GM19035 (cell line): ENCODE data around the gene BLCAP.
"Not testable (repeated sequence)": the region's sequence is repeated elsewhere in the genome, so short reads cannot be mapped to it uniquely, and the experiment has no call there.

Experiments
- ATAC-seq: cut with Tn5 transposase; IDR thresholded peaks from one replicate; pipeline ENCODE4 v1.9.1; 2021; ENCODE audit not compliant: unreplicated experiment

BLCAP gene, protein sequence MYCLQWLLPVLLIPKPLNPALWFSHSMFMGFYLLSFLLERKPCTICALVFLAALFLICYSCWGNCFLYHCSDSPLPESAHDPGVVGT

DNA sequence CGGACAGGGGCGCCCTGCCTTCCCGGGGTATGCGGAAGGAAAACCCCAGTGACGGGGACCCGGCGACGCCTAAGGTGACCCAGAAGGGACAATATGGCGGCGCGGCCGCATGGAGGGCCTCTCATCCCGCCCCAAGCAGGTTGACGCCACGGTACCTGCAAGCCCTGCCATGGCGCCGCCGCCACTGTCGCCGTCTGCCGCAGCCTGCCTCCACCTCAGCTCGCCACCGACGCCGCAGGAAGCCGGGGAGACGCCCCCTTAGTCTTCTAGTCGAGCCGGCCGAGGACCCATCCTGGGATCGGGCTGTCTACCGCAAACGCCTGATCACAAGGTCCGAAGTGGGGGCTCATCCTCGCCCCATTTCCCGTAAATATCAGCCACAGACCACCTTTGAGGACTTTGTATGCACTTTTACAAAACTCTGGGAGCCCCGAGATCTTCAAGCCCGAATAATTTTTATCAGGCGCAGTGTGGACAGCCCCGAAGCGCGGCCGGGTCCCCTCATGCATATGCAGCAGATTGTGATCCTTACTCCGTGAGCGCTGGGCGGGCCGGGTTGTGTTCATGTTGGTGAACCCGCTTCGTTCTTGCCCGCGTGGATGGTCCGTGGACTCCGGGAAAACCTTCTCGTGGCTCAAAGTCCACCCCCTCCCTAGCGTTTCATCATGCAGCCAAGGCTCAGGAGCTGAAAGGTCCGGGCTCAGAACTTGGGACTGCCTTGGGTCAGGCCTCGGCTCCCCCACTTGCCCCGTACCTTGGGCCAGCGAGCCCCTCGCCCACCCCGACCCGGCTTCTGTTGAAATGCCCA is at the start of gene BLCAP:
TSS of gene BLCAP (minus strand) at position 239 of the 808 bp plus-strand sequence. CDS start 8,702 bp downstream, outside the sequence.
- ATAC-seq, result peak; percentile 86

DNA sequence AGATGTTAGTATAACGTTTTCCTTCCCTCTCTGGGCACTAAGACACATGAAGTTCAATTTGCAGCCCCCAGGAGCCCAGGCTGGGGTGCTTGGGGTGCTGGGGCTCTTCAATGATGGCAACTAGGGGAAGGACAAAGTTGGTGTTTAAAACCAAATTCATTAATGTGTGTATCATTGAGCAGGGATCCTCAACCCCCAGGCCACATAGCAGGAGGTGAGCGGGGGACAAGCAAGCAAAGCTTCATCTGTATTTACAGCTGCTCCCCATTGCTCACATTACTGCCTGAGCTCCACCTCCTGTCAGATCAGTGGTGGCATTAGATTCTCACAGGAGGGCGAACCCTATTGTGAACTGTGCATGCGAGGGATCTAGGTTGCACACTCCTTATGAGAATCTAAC is 49.8 kb upstream of the BLCAP start:
- not testable (repeated sequence) for ATAC-seq

DNA sequence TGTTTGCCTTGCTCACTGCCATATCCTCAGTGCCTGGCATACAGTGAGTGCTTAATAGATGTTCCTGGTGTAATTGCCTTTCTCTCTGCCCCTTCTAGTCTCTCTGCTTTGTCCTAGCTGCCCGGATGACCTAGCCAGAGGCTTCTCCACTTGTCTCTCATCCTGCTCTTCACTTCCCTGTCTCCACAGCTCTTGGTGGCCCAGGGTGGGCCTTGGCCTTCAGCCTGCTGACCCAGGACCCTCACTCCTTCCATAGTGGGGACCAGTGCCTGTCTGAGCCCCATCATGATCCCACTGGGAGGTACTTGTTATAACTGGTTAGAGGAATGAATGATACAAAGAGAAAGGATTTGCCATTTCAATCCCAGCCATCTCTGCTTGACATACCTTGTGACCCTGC is 49.2 kb upstream of the BLCAP start:
- no peak for ATAC-seq

- ATAC-seq, result no peak
Observed at GRCh38 chr20:37575884-37576283, 48.2 kb upstream of the BLCAP start.

DNA sequence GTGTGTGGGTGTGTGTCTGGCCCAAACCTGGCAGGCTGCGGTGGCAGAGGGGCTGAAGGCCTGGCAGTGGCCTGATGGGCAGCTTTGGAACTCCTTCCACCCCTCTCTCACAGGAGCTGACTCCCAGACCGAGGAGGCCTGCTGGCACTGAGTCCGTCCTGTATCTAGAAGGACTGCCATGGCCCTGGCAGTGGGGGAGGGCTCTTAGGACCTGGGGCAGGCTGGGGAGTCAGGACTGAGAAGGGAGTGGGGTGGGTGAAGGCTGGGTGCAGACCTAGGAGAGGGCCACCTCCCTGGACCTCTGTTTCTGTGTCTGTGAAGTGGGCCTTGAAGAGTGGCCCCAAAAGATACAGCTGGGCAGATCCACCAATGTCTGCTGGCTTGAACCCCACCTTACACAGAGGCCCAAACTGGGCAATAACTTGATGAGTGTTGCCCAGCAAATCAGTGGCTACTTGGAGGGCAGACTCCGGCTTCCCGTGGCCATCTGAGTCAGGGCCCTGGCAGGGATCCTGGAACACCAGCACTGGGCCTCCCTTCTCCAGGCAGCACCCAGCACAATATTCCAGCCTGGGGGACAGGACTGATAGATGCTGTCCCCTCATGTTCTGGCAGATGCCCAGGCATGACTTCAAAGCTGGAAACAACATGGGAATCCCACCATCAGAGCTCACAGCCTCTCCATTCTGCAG is 46.7 kb upstream of the BLCAP start:
- ATAC-seq, result no peak

DNA sequence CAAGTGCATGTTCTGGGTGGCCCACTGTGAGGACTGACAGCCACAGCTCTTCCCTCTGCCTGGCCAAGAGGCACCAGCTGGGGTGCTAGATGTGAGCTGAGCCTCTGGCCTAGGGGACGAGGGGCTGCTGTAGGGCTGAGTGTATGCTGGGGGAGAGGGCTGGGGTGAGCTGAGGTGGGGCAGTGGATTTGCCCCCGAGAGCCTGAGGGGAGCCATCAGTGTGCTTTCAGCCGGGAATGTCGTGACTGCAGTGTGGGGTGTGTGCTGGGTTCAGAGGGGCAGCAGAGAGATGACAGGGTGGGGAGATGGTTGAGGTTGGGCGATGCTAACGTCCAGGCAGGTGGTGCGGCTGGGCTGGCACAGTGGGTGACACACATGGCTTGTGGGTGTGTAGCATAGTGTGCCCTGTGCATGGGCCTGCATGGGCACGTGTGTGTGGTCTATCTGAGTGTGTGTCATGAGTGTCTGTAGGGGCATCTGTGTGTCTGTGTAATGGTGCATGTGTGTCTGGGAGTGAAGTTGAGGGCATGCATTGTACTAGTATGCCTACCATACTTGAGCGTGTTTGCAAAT is 46.0 kb upstream of the BLCAP start:
- no peak for ATAC-seq

GRCh38 chr20:37571033-37571432 is 43.4 kb upstream of the BLCAP start:
- no peak for ATAC-seq

DNA sequence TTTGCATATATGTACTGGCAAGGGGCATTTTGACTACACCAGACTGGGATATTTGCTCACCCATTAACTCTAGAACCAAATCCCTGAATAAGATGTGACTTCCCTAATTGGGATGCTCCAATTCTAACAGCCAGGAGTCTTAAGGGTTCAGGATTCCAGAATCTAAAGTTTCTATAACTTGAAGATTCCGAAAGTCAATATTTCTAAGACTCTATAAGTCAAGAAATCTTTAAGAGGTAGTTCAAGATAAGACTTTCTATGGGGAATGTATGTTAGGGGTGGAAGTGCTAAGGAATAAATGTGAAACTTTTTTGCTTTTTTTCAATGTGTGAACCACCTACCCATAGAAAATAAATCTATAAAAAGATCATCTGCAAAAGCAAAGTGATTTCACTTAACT is 42.7 kb upstream of the BLCAP start:
- no peak for ATAC-seq

GRCh38 chr20:37567671-37568588 is 40.3 kb upstream of the BLCAP start:
- no peak for ATAC-seq

GRCh38 chr20:37567331-37567665 is 39.6 kb upstream of the BLCAP start:
- no peak for ATAC-seq

DNA sequence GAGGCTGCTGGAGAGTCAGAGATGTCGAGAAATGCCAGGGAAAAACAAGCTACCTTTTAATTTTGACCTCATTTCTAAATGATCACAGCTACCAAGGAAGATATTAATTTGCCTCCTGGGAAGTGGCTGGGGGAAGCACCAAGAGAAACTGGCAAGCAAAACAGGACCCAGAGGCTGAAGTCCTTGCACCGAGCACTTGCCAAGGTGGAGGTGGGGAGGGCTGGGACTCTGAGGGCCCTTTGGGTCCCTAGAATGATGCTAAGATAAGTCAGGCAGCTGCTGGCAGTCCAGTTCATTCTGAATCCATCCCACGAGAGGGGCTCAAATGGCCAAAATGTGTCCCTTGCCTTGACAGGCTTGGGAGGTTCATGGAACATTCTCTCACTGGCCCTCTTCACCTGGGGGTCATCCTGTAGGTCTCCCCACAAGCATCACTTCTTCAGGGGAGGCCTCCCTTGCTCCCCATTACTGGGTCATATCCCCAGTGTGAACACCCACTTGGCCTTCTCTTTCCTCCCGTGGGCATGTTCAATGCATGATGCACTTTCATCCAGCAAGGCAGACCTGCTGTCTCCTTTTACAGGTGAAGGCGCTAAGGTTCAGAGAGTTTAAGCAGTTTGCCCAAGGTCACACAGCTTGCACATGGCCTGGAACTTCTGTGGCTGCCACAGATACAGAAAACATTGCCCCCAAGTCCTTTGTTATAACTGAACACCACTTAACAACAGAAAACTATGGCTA is 39.1 kb upstream of the BLCAP start:
- no peak for ATAC-seq

- no peak for ATAC-seq
Observed at GRCh38 chr20:37565134-37565811, 37.6 kb upstream of the BLCAP start.

DNA sequence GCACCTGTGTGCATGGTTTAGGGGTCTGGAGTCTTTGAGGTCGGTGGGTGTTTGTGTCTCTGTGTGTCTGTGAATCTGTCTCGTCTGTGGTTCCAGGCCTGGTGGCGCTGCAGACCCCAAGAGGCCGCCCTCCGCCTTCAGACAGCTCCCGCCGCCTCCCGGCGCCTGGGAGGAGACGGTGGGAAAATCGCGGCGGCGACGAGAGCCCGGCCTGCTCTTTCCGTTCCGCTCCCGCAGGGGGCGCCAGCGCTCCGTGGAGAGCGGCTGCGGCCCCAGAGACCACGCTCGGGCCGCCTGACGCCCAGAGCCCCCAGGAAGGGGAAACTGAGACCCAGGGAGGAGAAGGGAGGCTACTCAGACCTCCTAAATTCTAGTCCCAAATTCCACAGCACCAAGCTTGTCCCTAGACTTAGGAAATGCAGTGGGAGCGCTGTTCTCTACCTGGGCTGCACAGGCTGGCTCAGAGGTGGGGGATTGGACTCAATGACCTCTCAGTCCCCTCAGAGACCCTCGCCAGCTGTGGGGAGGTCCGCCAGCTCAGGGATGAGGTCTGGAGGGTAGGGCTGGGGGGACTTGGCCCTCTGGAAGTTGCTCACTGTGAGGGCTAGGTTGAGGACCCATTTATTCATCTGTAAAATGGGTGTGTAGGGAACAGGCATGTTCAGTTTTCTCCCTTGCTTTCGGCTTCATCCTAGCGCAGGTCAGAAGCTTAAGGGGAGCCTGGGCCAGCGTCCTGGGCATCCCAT is 36.9 kb upstream of the BLCAP start:
- no peak for ATAC-seq

DNA sequence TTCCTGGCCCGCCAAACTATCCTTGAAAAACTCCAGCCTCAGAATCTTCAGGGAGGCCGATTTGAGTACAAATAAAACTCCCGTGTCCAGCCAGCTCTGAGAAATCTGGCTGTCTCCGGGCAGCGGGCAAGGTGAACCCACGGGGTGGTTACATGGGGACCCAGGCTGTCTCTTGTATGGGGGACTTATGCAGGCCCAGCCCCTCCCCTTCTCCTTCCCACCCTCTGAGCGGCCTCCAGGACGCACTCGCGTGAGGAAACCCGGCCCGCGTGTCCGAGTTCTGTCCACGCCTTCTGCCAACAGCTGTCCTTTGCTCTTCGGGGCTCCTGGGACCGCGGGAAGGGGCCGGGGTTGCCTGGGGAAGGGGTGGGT is 36.3 kb upstream of the BLCAP start:
- ATAC-seq, result no peak

DNA sequence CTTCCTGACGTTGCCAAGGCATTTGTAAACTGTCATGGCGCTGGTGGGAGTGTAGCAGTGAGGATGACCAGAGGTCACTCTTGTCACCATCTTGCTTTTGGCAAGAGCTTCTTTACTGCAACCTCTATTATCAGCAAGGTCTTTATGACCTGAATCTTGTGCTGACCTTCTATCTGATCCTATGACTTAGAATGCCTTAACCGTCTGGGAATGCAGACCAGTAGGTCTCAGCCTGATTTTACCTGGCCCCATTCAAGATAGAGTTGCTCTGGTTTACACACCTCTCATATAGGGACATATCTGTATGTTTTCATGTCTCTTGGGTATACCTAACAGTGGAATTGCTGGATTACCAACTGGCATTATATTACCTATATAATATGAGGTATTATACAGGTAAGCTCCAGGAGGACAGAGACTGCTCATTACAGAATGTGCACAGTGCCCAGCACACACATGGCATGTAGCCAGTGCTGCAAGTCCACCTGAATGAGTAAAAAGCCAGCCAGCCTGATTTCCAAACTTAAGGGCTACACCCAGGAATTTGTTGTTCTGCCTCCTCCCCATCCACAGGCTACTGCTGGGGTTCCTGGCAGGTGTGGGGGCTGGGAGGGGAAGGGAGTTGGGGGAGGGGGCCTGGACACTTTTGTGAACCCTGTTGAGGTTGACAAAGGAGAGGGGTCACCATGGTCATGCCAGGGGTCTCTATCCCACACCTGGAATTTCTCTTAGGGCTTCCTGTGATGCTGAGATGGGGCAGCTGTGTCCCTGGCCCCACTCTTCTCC is 35.2 kb upstream of the BLCAP start:
- ATAC-seq, result no peak

DNA sequence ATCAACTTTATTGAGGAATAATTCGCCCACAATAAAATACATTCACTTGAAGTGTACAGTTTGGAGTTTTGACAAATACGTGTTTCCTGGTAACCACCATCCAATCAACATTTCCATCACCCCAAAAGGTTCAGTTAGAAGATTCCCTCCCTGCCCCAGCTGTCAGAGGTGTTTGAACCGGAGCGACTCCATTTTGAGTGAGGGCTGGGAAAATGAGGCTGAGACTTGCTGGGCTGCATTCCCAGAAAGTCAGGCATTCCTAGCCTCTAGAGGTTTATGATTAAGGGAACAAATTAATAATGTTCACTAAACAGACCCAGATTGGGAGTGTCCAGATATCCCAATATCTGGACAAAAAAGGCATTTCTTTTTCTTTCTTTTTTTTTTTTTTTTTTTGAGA is 33.0 kb upstream of the BLCAP start:
- no peak for ATAC-seq

DNA sequence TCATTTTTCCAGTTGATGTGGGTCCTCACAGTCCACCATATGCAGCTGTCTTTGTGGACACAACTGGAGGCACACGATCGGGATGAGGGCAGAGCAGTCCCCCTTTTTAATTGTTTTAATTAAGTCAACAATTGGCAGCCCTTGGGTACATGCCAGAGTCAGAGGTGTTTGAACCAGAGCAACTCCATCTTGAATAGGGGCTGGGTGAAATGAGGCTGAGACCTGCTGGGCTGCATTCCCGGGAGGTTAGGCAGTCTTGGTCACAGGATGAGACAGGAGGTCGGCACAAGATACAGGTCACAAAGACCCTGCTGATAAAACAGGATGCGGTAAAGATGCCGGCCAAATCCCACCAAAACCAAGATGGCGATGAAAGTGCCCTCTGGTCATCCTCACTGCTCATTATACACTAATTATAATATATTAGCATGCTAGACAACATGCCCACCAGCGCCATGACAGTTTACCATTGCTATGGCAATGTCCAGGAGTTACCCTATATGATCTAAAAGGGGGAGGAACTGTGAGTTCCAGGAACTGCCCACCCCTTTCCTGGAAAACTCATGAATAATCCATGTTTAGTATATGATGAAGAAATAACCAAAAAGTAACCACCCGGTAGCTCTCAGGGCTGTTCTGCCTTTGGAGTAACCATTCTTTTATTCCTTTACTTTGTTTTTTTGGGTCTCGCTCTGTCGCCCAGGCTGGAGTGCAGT is 31.8 kb upstream of the BLCAP start:
- ATAC-seq, result no peak

GRCh38 chr20:37558779-37559178 is 31.1 kb upstream of the BLCAP start:
- no peak for ATAC-seq
